HCT116 (cell line): ENCODE results near the gene PDIA2.

Source experiments
- CTCF ChIP-seq, 3 experiments: fragments of 200-600 bp in 1 of 3; sonication (generic) in 1 of 3; IDR thresholded peaks in 2 of 3; conservative IDR thresholded peaks in 1 of 3; 2 replicates each; pipeline ENCODE4 v1.5.1; 2012 to 2017; ENCODE audit warnings: low read depth in 2 of 3, low read length in 2 of 3, antibody characterized with exemption in 1 of 3, borderline replicate concordance in 1 of 3, control low read depth in 1 of 3, mild to moderate bottlenecking in 1 of 3, mixed read lengths in 1 of 3, mixed run types in 1 of 3, moderate library complexity in 1 of 3; ENCODE audit not compliant: insufficient read depth in 1 of 3
- EGR1 ChIP-seq: IDR thresholded peaks from 2 replicates; pipeline ENCODE4 v1.6.1; 2012; ENCODE audit warnings: low read depth
- FOSL1 ChIP-seq: IDR thresholded peaks from 2 replicates; pipeline ENCODE4 v1.6.1; 2012; ENCODE audit warnings: low read depth
- JUND ChIP-seq: IDR thresholded peaks from 2 replicates; pipeline ENCODE4 v1.6.1; 2012
- POLR2A ChIP-seq: IDR thresholded peaks from 2 replicates; pipeline ENCODE4 v1.7.0; 2011; ENCODE audit warnings: borderline replicate concordance; ENCODE audit not compliant: insufficient read depth, insufficient read length; ENCODE audit errors: extremely low read depth
- POLR2AphosphoS5 ChIP-seq: IDR thresholded peaks from 2 replicates; pipeline ENCODE4 v1.6.1; 2011; ENCODE audit warnings: mild to moderate bottlenecking, low read depth, low read length, moderate library complexity
- RAD21 ChIP-seq: IDR thresholded peaks from 2 replicates; pipeline ENCODE4 v1.6.1; 2012; ENCODE audit warnings: low read depth, mild to moderate bottlenecking
- SIN3A ChIP-seq: IDR thresholded peaks from 2 replicates; pipeline ENCODE4 v1.6.1; 2012; ENCODE audit warnings: low read depth
- SRF ChIP-seq: IDR thresholded peaks from 2 replicates; pipeline ENCODE4 v1.6.1; 2012; ENCODE audit warnings: low read depth
- YY1 ChIP-seq: IDR thresholded peaks from 2 replicates; pipeline ENCODE4 v1.6.1; 2011; ENCODE audit warnings: low read length, low read depth, moderate library complexity, mild to moderate bottlenecking; ENCODE audit not compliant: insufficient replicate concordance; ENCODE audit errors: extremely low read depth
- ZNF274 ChIP-seq: fragments of 200-500 bp; sonication (Bioruptor generic); IDR thresholded peaks from 2 replicates; pipeline ENCODE4 v1.6.1; 2014; ENCODE audit warnings: mild to moderate bottlenecking, low read depth, low read length, inconsistent platforms

- no peak for TF ChIP-seq POLR2A
- TF ChIP-seq CTCF (IDR thresholded peaks at IDR 0.05 in 2 of 3, conservative IDR thresholded peaks at IDR 0.05 in 1 of 3; ENCODE audit: borderline replicate concordance in 1 of 3, insufficient read depth in 1 of 3, low read depth in 2 of 3, low read length in 2 of 3): no peak
- no peak for TF ChIP-seq JUND
- no peak for TF ChIP-seq SRF
- no peak for TF ChIP-seq ZNF274
- no peak for TF ChIP-seq YY1
- no peak for TF ChIP-seq POLR2AphosphoS5
- TF ChIP-seq RAD21: no peak
- no peak for TF ChIP-seq FOSL1
- TF ChIP-seq EGR1: no peak
- TF ChIP-seq SIN3A: no peak
Measured at GRCh38 chr16:263944-264343, 19.0 kb upstream of the PDIA2 start.
